NCI-H1436 (cell line): ENCODE measurements around the gene AP4E1.
"Not testable (repeated sequence)": the region's sequence is repeated elsewhere in the genome, so short reads cannot be mapped to it uniquely, and the experiment has no call there.

ENCODE experiments used
- DNase-seq: peaks from one replicate; lab custom pipeline; 2025; lab: John Stamatoyannopoulos, UW

Gene AP4E1

GRCh38 chr15:50889589-50889988, 18.9 kb upstream of the AP4E1 start:
- DNase-seq = no peak

DNA sequence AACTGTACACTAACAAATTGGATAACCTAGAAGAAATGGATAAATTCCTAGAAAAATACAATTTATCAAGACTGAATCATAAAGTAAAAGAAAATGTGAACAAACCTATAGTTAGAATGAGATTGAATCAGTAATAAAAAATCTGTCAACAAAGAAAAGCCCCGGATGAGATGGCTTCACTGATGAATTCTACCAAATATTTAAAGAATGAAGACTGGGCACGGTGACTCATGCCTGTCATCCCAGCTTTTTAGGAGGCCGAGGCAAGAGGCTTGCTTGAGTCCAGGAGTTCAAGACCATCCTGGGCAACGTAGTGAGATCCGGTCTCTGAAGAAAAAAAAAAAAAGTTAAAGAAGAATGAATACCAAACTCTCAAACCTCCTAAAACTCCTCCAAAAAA, 17.7 kb upstream of the AP4E1 start:
- DNase-seq = no peak

DNA sequence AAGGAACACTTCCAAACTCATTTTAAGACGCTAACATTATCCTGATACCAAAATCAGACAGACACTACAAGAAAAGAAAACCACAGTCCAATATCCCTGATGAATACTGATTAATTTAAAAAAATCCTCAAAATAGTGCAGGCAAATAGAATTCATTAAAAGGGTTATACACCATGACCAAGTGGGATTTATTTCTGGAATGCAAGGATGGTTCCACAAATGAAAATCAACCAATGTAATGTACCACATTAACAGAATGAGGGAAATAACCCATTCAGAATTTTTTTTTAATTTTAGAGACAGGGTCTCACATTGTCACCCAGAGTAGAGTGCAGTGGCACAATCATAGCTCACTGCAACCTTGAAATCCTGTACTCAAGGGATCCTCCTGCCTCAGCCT, 17.3 kb upstream of the AP4E1 start:
- no peak for DNase-seq

- no peak for DNase-seq
Measured at GRCh38 chr15:50893976-50894375, 14.5 kb upstream of the AP4E1 start.

DNA sequence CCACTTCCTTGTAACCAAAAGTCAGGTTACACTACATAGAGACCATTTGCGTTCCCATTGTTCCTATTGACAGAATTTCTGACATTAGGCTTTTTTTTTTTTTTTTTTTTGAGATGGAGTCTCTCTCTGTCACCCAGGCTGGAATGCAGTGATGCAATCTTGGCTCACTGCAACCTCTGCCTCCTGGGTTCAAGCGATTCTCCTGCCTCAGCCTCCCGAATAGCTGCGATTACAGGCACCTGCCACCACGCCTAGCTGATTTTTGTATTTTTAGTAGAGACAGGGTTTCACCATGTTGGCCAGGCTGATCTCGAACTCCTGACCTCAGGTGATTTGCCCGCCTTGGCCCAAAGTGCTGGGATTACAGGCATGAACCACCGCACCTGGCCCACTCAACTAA, 7.1 kb upstream of the AP4E1 start:
- not testable (repeated sequence) for DNase-seq

DNA sequence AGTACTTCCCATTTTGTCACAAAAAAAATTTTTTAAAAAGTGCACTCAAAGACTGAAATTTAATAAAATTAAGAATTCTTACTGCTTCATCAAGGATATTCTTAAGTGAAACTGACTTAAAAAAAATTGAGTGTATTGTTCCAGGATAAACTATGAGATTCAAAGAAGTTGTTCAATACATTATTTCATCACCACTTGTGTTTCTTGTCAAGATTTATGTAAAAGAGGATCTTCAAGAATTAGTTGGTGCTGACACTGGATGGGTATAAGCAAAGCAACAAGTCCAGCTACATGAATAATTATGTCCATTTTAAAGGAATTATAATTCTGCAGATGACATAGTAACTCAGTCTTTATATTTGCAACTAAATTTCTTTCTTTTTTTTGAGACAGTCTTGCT, 4.3 kb upstream of the AP4E1 start:
- DNase-seq = no peak

GRCh38 chr15:50905055-50905454, 3.4 kb upstream of the AP4E1 start:
- no peak for DNase-seq

DNA sequence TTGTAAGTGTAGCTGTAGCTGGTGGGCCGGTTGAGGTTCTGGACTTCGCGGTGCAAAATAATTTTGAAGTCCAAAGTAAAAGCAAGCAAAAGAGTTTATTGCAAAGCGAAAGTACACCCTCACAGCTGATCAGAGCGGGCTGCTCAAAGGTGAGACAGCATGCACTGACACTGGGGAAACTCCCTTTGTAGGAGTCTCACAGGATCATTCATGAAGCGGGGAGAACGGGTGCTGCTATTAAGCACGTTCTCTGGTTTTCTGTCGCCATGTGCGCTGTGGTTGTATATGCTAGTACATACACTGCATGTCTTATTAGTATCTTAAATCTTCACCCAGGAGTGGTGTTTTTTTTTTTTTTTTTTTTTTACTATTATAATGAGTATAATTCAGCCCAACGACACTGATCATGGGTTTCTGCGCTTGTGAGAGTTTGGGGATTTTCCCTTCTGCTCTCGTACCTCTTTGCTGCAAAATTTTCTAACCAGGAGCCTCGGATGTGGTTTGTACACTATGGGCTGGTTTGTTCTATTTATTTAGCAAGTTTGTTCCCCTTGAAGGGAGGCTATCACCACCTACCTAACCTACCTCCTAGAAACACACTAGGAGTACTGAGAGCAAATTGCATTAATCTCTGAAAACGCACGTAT, 1.4 kb upstream of the AP4E1 start:
- DNase-seq = no peak

GRCh38 chr15:50907601-50908208, 778 bp upstream of the AP4E1 start:
- DNase-seq = peak; percentile 51

- DNase-seq = no peak
Measured at GRCh38 chr15:50909010-50909317, 481 bp downstream of the AP4E1 start.

DNA sequence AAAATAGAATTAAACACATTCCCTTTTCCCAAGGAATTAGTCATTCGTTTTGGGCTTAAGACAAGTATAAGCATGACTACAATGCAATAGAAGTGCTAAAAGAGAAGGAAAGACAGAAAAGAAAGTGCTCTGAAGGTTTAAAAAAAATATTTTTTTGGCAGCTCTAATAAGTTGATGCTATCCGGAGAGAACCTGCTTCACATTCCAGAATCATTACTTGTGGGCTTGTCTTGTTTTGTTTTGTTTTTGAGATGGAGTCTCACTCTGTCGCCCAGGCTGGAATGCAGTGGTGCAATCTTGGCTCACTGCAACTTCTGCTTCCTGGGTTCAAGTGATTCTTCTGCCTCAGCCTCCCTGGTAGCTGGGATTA, 1.9 kb downstream of the AP4E1 start:
- not testable (repeated sequence) for DNase-seq

- DNase-seq = no peak
Measured at GRCh38 chr15:50911001-50911400, 2.5 kb downstream of the AP4E1 start.

DNA sequence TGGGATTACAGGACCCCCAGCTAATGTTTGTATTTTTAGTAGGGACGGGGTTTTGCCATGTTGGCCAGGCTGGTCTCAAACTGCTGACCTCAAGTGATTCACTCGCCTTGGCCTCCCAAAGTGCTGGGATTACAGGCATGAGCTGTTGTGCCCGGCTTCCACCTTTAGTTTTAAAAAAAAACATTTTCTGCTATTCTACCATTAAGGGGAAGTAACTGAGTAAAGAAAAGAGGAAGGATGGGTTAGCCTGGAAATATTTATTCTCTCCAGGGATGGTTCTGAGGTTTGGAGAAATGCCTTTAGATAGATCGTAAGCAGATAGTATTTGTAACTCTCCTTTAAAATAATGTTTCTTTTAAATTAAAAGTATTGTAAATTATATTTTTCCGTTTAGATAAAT, 3.1 kb downstream of the AP4E1 start:
- DNase-seq = no peak

- DNase-seq = no peak
Measured at GRCh38 chr15:50916400-50916799, 7.9 kb downstream of the AP4E1 start.

- DNase-seq = not testable (repeated sequence)
Measured at GRCh38 chr15:50919359-50919758, 10.9 kb downstream of the AP4E1 start.

- no peak for DNase-seq
Measured at GRCh38 chr15:50925281-50925680, 16.8 kb downstream of the AP4E1 start.

GRCh38 chr15:50929062-50929461, 20.6 kb downstream of the AP4E1 start:
- DNase-seq = no peak

DNA sequence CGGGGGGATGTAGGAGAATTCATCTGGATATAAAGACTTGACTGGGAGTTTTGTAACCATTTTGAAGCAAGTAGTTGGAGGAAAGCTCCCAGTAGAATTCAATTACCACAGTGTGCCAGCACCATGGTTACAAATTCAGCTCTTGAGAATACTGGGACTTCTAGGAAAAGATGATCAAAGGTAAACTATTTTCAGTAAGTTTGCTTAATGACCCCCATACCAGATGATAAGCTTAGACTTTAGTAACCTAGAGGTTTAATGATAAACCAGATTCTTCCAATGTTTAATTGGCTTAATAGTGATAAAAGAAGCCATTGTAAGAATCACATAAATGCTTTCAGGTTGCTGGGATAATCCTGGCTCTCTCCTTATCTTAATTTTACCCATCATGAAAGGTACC, 22.3 kb downstream of the AP4E1 start:
- no peak for DNase-seq

GRCh38 chr15:50933341-50933740, 24.9 kb downstream of the AP4E1 start:
- no peak for DNase-seq

DNA sequence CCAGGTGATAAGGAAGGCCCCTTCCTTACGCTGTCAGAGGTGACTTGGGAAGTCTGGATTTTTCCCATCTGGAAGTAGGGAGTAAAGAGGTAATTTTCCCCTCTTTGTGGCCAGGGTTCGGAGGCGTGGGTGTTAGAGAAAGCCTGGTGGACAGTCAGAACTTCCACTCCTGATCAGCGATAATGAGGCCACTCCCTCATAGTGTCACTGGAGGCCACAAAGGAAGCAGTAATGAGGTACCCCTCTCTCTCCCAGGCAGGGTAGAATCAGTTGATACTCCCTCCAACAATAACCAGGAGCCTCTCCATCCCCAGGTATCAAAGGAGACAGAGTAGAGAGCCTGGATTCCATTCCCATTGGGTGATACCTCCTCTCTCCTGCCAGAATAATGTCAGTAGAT, 30.0 kb downstream of the AP4E1 start:
- no peak for DNase-seq

DNA sequence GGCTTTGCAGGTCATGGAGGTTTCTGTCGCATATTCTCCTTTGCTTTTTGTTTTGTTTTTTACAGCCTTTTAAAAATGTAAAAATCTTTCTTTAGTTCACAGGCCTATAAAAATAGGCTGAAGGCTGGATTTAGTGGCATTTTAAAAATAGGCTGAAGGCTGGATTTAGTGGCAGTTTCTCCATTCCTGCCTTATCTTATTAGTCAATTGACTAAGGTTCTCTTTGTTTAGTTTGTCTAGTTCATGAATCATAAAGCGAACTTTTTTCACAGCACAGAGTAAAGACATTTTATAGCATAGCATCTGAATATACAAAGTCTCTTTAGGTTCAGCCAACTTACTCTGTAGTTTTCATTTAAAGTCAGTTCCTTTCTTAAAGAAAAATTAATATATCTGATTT, 31.4 kb downstream of the AP4E1 start:
- no peak for DNase-seq

- no peak for DNase-seq
Measured at GRCh38 chr15:50940506-50940905, 32.0 kb downstream of the AP4E1 start.

DNA sequence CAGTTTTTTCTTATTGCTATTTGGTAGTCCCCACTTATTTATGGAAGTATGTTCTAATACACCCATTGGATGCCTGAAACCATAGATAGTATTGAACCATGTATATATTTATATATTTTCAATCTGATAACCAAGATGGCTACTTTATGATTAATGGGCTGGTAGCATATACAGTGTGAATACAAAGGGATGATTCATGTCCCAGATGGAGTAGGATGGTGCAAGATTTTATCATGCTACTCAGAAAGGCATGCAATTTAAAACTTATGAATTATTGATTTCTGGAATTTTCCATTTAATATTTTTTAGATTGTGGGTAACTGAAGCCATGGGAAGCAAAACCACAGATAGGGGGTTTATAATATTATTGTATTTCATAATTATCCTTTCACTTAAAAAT, 35.2 kb downstream of the AP4E1 start:
- DNase-seq = no peak

DNA sequence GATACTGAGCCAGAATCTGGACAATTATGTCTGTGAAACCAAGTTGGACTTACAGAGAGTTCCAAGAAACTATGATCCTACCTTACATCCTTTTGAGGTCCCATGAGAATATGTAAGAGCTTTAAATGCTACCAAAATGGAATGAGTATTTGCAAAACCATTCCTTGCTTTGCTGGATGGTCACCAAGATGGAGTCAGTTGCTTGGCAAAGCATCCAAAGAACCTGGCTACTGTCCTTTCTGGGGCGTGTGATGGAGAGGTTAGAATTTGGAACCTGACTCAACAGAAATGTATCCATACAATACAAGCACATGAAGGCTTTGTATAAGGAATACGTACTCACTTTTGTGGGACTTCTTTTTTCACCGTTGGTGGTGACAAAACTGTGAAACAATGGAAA, 36.2 kb downstream of the AP4E1 start:
- no peak for DNase-seq

DNA sequence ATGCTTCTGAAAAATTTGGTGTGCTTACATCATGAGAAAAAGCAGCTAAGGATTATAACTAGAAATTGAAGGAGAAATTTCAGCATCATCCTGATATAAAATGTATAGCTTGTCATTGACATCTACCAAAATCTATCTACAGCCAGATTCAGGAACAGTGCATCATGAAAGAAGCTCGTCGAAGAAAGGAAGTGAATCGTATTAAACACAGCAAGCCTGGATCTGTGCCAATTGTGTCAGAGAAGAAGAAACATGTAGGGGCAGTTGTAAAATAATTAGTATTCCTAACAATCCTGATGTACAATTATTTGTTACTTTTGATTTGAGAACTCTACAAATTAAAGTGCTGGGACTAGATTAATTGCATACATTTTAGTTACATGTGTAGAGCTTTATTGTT, 37.2 kb downstream of the AP4E1 start:
- no peak for DNase-seq
